ENCODE measurements around the gene PLCD1.

PLCD1 gene

GRCh38 chr3:38049358-38050126 is 20.1 kb upstream of the PLCD1 start:
- DNase-seq (ENCODE audit: extremely low read depth, insufficient read length) = no peak
- Histone ChIP-seq H3K36me3 (ENCODE audit: control insufficient read depth, insufficient read depth, low read length) (no peaks in the 10 kb centered on the region), H3K4me3 (replicated peaks; ENCODE audit: low read depth, low read length) (no peak overlapping the region), H3K27me3 (replicated peaks; ENCODE audit: control insufficient read depth, insufficient read depth, low read length) (no peaks in the 10 kb centered on the region)
- no peak for TF ChIP-seq CTCF (IDR thresholded peaks at IDR 0.05; ENCODE audit: insufficient read depth, low read length, poor library complexity, severe bottlenecking)

- Histone ChIP-seq H3K36me3 (ENCODE audit: control insufficient read depth, insufficient read depth, low read length) (no peaks in the 10 kb centered on the region), H3K4me3 (replicated peaks; ENCODE audit: low read depth, low read length) (no peak overlapping the region), H3K27me3 (replicated peaks; ENCODE audit: control insufficient read depth, insufficient read depth, low read length) (no peaks in the 10 kb centered on the region)
- no peak for DNase-seq (ENCODE audit: extremely low read depth, insufficient read length)
- no peak for TF ChIP-seq CTCF (IDR thresholded peaks at IDR 0.05; ENCODE audit: insufficient read depth, low read length, poor library complexity, severe bottlenecking)
Measured at GRCh38 chr3:38047896-38048295, 18.5 kb upstream of the PLCD1 start.

- H3K4me3 ChIP-seq (replicated peaks; ENCODE audit: low read depth, low read length) = no peak overlapping the region
- no peak for DNase-seq (ENCODE audit: extremely low read depth, insufficient read length)
- H3K27me3 ChIP-seq (replicated peaks; ENCODE audit: control insufficient read depth, insufficient read depth, low read length) = no peaks in the 10 kb centered on the region
- no peak for TF ChIP-seq CTCF (IDR thresholded peaks at IDR 0.05; ENCODE audit: insufficient read depth, low read length, poor library complexity, severe bottlenecking)
- H3K36me3 ChIP-seq (ENCODE audit: control insufficient read depth, insufficient read depth, low read length) = no peaks in the 10 kb centered on the region
Measured at GRCh38 chr3:38046821-38047220, 17.4 kb upstream of the PLCD1 start.

- Histone ChIP-seq H3K27me3 (replicated peaks; ENCODE audit: control insufficient read depth, insufficient read depth, low read length) (no peaks in the 10 kb centered on the region), H3K36me3 (ENCODE audit: control insufficient read depth, insufficient read depth, low read length) (no peaks in the 10 kb centered on the region)
Measured at GRCh38 chr3:38046027-38046426, 16.6 kb upstream of the PLCD1 start.

GRCh38 chr3:38043486-38043885 is 14.0 kb upstream of the PLCD1 start:
- no peaks in the 10 kb centered on the region for H3K36me3 ChIP-seq (ENCODE audit: control insufficient read depth, insufficient read depth, low read length)
- H3K4me3 ChIP-seq (replicated peaks; ENCODE audit: low read depth, low read length) = no peak overlapping the region
- no peak for TF ChIP-seq CTCF (IDR thresholded peaks at IDR 0.05; ENCODE audit: insufficient read depth, low read length, poor library complexity, severe bottlenecking)
- no peaks in the 10 kb centered on the region; the same call in 1 of the 2 replicates for H3K27me3 ChIP-seq (replicated peaks; ENCODE audit: control insufficient read depth, insufficient read depth, low read length)
- DNase-seq (ENCODE audit: extremely low read depth, insufficient read length) = no peak

More at GRCh38 chr3:38046027-38046426, 16.6 kb upstream of the PLCD1 start:
- no peak overlapping the region for H3K4me3 ChIP-seq (replicated peaks; ENCODE audit: low read depth, low read length)
- DNase-seq (ENCODE audit: extremely low read depth, insufficient read length) = no peak
- no peak for TF ChIP-seq CTCF (IDR thresholded peaks at IDR 0.05; ENCODE audit: insufficient read depth, low read length, poor library complexity, severe bottlenecking)

All from GM06990 (cell line).